Thoracic aorta (tissue), 2 donors: ENCODE data around the gene MAGI1. TPM values are rescaled to one million over a fixed set of nuclear protein-coding genes. Genes with fewer than 3 reads are reported as not detected.

Source experiments
- ATAC-seq: fragments of 150-250 bp; one replicate; pipeline ENCODE4 v1.8.0; 2017; ENCODE audit warnings: low read depth; ENCODE audit not compliant: insufficient number of reproducible peaks, low FRiP score
- DNase-seq: peaks from one replicate; pipeline ENCODE4 v3.0.0-alpha.2; 2020; ENCODE audit warnings: low spot score
- H3K27ac ChIP-seq, 2 donors: fragments of 200-600 bp; sonication (generic); 1 replicate in 1 of 2; 2 replicates in 1 of 2; pipeline ENCODE4 v1.5.1; 2016; ENCODE audit warnings: mild to moderate bottlenecking in 2 of 2, moderate library complexity in 2 of 2
- H3K27me3 ChIP-seq: fragments of 200-600 bp; sonication (generic); replicated peaks from 2 replicates; pipeline ENCODE4 v1.6.0; 2016; ENCODE audit warnings: mild to moderate bottlenecking; ENCODE audit not compliant: insufficient read depth
- H3K36me3 ChIP-seq: fragments of 200-600 bp; sonication (generic); one replicate; pipeline ENCODE4 v1.5.1; 2016
- H3K4me1 ChIP-seq, 2 donors: fragments of 200-600 bp; sonication (generic); 1 replicate in 1 of 2; 2 replicates in 1 of 2; pipeline versions ENCODE4 v1.5.1 to v1.6.0; 2016; ENCODE audit warnings: low read depth in 2 of 2, mild to moderate bottlenecking in 1 of 2; ENCODE audit not compliant: control insufficient read depth in 1 of 2
- H3K4me3 ChIP-seq: fragments of 200-600 bp; sonication (generic); 2 replicates; pipeline ENCODE4 v1.5.1; 2016; ENCODE audit warnings: mild to moderate bottlenecking
- H3K9me3 ChIP-seq: fragments of 200-600 bp; sonication (generic); 2 replicates; pipeline ENCODE4 v1.5.1; 2016
- CTCF ChIP-seq: fragments of 200-600 bp; sonication (generic); IDR thresholded peaks from one replicate; pipeline ENCODE4 v1.5.1; 2019; ENCODE audit warnings: antibody characterized with exemption
- total RNA-seq, 2 donors: library from RNA; depleted of rRNA; stranded (reverse); fragments of >200 nt; gene quantifications; one replicate each; pipeline versions ENCODE4 v1.1.0 to v1.2.3, GENCODE V29; 2016

MAGI1 gene
- total RNA-seq, 2 donors from 2014 or later, result 48.2 to 88.5 TPM

GRCh38 chr3:65928110-65928509 is 110.6 kb downstream of the MAGI1 start:
- Histone ChIP-seq H3K4me1 (no peaks in the 10 kb centered on the region), H3K27me3 (no peaks in the 10 kb centered on the region), H3K27ac (no peak overlapping the region), H3K36me3 (no peaks in the 10 kb centered on the region), H3K4me3 (no peak overlapping the region), H3K9me3 (no peaks in the 10 kb centered on the region)
- no peak for DNase-seq
- no peak for ATAC-seq
- no peak for TF ChIP-seq CTCF

GRCh38 chr3:65927576-65927975 is 111.1 kb downstream of the MAGI1 start:
- H3K4me1 ChIP-seq, result no peaks in the 10 kb centered on the region
- no peaks in the 10 kb centered on the region for H3K9me3 ChIP-seq
- no peak for DNase-seq
- ATAC-seq, result no peak
- no peaks in the 10 kb centered on the region for H3K27me3 ChIP-seq
- no peak overlapping the region for H3K4me3 ChIP-seq
- no peak overlapping the region for H3K27ac ChIP-seq
- H3K36me3 ChIP-seq, result no peaks in the 10 kb centered on the region
- TF ChIP-seq CTCF, result no peak

- Histone ChIP-seq H3K4me3 (no peak overlapping the region), H3K27ac (no peak overlapping the region), H3K27me3 (no peaks in the 10 kb centered on the region), H3K4me1 (no peaks in the 10 kb centered on the region), H3K36me3 (no peaks in the 10 kb centered on the region), H3K9me3 (no peaks in the 10 kb centered on the region)
- ATAC-seq, result no peak
- TF ChIP-seq CTCF, result no peak
- no peak for DNase-seq
Observed at GRCh38 chr3:65925254-65925954, 113.3 kb downstream of the MAGI1 start.

- no peaks in the 10 kb centered on the region for H3K27me3 ChIP-seq
- ATAC-seq, result no peak
- peaks cover 0 to 5% of the 10 kb centered on the region in 2 donors for H3K4me1 ChIP-seq
- H3K4me3 ChIP-seq, result no peak overlapping the region
- no peaks in the 10 kb centered on the region for H3K36me3 ChIP-seq
- no peak for TF ChIP-seq CTCF
- no peaks in the 10 kb centered on the region for H3K9me3 ChIP-seq
- DNase-seq, result no peak
- no peak overlapping the region for H3K27ac ChIP-seq
Observed at GRCh38 chr3:65924762-65925161, 114.0 kb downstream of the MAGI1 start.

GRCh38 chr3:65922441-65922840 is 116.3 kb downstream of the MAGI1 start:
- Histone ChIP-seq H3K4me1 (peaks cover 0 to 9% of the 10 kb centered on the region in 2 donors), H3K36me3 (no peaks in the 10 kb centered on the region), H3K27ac (no peak overlapping the region), H3K4me3 (no peak overlapping the region), H3K27me3 (no peaks in the 10 kb centered on the region), H3K9me3 (peaks cover under 1% of the 10 kb centered on the region)
- no peak for TF ChIP-seq CTCF
- no peak for DNase-seq
- ATAC-seq, result no peak
